ENCODE data around the gene GALNT9.

DNA sequence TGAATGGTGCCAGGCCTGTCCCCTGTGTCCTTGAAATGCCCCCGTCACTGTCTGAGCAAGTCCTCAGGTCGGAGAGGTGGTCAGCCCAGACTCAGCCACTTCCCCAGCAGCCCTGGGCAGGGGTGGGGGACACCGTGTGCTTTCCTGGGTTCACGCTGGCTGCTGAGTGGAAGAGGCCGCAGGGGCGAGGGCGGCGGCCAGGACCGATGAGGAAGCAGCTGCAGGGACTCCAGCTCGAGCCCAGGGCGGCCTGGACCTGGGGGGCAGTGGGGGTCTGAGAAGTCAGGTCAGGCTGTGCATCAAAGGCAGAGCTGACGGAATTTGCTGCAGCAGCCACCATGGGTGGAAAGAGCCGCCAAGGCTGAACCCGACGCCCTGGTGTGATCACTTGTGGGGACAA is 156.8 kb downstream of the GALNT9 start:
- TF ChIP-seq, protein P1, sequence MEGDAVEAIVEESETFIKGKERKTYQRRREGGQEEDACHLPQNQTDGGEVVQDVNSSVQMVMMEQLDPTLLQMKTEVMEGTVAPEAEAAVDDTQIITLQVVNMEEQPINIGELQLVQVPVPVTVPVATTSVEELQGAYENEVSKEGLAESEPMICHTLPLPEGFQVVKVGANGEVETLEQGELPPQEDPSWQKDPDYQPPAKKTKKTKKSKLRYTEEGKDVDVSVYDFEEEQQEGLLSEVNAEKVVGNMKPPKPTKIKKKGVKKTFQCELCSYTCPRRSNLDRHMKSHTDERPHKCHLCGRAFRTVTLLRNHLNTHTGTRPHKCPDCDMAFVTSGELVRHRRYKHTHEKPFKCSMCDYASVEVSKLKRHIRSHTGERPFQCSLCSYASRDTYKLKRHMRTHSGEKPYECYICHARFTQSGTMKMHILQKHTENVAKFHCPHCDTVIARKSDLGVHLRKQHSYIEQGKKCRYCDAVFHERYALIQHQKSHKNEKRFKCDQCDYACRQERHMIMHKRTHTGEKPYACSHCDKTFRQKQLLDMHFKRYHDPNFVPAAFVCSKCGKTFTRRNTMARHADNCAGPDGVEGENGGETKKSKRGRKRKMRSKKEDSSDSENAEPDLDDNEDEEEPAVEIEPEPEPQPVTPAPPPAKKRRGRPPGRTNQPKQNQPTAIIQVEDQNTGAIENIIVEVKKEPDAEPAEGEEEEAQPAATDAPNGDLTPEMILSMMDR (IDR thresholded peaks at IDR 0.05; ENCODE audit: low read depth, low read length) = no peak
- TF ChIP-seq EZH2phosphoT487 (IDR thresholded peaks at IDR 0.05; ENCODE audit: low read depth) = no peak

Data from OCI-LY3 (cell line).